NCI-H1105 treated with DMSO at 0.1 percent for 48 hours (cell line): ENCODE results near the gene VWA3A.
"Not testable (repeated sequence)": the region's sequence is repeated elsewhere in the genome, so short reads cannot be mapped to it uniquely, and the experiment has no call there.

Experiments used
- DNase-seq: peaks from one replicate; lab custom pipeline; 2025; lab: John Stamatoyannopoulos, UW

Gene VWA3A

DNA sequence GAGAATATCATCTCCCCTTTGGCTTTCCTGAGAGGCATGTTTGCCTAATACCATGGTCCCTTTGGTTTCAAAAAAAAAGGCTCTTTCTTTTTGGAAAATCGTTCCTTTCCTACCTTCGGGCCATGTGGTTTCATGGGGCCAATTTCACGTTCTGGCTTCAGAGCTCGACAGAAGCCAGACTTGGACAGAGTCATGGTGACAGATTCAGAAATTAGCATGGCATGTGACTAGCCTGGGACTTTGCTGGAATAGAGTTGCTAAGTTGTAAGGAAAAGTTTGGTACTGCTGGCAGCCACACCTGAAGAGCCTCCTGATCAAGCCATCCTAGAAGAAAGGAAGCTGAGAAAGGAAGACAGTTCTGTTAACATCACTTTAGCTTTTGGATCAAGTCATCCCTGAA, 2.4 kb upstream of the VWA3A start:
- DNase-seq = no peak

DNA sequence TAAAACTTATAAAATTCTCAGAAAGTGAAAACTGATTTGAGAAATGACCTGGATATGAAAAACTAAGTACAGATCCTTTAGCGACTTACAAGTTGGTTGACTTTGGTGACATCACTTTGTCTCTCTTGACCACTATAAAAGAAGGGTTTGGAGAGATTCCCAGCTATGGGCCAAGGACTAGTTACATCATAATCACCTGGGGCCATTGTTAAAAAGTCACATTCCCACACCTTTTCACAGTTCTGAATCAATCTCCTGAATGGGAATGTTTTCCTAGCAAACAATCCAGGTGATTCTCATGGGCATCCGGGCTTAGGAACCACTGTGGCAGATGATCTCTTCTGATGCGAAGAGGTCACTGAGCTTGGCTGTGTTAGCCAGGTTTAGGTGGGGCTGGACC, 620 bp upstream of the VWA3A start:
- no peak for DNase-seq

DNA sequence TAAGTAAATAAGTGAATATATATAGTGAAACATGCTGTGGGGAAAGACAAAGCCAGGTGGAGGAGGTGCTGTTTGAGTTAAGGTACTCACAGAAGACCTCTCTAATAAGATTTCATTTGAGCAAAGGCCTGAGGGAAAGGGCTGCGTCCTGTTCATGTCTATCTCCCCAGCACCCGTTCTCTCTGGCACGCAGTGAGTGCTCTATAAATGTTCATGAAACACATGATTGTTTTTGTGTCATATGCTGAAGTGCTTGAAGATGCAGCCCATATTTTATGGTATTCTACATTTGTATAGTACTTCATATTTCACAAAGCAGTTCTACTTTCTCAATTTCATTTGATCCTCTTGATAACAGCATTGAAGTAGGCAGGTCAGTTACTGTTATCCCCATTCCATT, 990 bp downstream of the VWA3A start:
- no peak for DNase-seq

DNA sequence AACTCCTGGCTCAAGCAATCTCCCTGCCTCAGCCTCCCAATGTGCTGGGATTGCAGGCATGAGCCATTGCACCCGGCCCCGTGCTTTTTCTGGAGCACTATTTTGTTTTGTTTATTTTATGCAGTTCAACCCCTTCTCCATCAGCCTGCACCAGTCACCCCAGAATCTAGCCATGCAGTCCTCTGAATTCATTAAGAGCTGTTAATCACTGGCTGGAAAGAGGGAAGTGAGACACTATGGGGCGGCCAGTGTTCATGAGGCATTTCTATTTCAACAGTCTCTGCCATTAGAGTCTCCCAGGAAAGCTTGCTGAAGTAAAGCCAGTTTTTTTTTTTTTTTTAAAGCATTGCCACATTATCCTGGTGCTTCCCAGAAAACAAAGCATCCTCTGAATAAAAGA, 1.7 kb downstream of the VWA3A start:
- no peak for DNase-seq

DNA sequence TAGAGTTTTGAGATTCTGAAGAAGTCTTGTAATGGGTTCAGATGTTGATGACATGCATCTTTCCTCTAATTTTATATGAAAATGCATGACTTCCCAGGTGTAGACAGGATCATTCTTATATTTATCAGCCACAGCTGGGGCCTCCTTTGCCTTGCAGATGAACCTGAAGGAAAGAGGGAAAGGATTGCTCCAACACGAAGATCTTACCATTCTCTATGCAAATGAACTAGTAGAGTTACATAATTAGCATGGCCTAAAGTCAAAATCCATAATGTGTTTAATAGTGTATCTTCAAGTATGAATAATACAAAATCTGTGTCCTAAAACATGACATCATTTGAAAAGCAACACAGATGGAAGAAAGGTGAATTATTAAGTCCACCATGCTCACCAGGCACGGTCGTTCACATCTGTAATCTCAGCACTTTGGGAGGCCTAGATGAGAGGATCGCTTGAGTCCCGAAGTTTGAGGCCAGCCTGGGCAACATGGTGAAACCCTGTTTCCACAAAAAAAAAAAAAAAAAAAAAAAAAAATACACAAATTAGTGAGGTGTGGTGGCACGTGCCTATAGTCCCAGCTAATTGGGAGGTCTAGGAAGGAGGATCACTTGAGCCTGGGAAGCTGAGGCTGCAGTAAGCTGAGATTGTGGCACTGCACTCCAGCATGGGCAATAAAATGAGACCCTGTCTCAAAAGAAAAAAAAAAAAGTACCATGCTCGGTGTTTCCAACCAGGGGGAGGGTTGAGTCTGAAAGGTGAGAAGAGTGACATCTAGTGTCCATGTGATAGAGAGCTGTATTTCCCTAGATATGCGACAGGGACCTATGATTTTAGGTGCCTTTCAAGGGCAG, 6.3 kb downstream of the VWA3A start:
- DNase-seq = peak; percentile 50

DNA sequence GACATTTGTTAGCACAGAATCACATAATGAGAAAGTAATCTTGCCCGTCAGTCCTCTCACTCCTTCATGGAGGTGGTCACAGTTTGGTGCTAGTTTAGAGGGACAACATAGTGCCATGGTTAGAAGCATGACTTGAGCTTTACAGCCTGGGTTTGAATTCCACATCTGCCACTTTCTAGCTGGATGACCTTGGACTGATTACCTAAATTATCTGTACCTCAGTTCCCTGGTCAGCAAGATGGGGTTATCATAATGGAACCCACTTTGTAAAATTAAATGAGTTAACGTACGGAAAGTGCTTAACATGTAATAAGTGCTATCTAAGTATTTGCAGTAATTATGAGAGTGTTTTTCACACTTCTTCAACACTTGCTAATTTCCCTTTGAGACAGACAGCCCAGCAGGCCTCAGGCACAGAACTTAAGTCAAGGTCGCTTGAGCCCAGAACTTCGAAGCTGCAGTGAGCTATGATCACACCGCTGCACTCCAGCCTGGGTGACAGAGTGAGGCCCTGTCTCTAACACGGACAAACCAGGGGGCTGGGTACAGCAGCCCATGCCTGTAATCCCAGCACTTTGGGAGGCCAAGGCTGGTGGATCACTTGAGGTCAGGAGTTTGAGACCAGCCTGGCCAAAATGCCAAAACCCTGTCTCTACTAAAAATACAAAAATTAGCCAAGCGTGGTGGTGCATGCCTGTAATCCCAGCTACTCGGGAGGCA, 7.1 kb downstream of the VWA3A start:
- DNase-seq = no peak

DNA sequence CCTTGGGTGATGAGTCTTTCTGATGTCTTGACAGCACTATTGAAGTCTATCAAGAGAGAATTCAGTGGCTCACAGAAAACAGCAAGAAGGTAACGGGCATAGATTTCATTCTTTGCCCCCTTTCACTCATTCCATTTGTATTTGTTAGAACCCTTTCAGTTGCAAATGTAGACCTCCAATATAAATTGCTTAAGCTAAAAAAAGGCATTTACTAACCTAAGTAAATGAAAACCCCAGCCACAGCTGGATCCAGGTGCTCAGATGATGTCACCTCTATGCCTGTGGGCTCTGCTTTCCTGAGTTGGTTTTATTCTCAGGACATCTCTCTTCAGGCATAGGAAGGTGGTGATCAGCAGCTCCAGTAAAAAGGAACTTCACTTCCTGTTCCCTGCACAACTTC, 11.1 kb downstream of the VWA3A start:
- DNase-seq = no peak

DNA sequence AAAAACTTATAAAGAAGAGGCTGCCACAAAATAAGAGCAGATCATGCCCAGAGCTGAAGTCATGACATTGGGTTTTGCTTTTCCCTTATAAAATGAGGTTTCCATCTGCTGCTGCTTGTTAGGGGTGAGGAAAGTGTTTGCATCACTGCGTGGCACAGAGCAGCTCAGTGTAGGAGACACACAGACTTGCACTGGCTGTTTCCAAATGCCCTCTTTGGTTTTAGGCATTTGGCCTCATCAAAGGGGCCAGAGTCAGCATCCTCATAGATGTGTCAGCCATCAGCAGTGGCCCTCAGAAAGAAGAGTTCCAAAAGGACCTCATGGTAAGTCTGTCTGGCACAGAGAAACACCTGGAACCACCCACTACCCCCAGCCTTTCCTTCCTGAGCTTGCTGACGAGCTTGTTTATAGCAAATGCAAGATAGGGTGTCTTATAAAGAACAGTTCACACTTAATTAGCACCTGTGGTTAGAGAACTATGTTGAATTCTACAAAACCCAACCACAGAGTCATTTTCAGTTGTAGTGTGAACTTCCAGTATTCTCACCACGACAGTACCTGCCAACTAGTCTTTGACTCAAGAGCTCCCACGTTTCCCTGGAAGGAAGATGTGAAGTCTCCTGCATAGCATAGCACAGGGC, 17.0 kb downstream of the VWA3A start:
- no peak for DNase-seq

DNA sequence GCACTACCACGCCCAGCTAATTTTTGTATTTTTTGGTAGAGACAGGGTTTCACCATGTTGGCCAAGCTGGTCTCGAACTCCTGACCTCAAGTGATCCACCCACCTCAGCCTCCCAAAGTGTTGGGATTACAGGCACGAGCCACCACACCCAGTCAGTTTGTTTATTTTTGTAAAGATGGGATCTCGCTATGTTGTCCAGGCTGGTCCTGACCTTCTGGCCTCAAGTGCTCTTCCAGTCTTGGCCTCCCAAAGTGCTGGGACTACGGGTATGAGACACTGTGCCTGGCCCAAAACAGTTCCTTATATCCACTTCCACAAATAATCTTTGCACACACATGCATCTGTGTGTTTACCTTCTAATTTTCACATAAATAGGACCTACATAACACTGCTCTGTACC, 19.3 kb downstream of the VWA3A start:
- DNase-seq = not testable (repeated sequence)

DNA sequence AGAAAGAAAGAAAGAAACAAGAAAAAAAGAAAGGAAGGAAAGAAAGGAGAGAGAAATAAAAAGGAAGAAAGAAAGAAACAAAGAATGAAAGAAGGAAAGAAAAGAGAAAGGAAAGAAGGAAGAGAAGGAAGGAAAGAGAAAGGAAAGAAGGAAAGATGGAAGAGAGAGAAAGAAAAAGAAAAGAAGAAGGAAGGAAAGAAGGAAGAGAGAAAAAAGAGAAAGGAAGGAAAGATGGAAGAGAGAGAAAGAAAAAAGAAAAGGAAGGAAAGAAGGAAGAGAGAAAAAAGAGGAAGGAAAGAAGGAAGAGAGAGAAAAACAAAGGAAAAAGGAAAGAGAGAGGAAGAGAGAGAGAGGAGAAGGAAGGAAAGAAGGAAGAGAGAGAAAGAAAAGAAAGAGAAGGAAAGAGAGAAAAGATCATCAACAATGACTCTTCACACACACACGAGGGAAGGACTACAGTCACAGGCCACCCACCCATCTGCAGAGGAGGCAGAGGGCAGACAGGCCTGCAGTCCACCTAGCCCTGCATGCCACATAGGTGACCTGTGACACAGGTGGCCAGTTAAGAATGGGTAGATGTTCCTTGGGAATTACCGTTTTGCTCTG, 23.9 kb downstream of the VWA3A start:
- DNase-seq = no peak

DNA sequence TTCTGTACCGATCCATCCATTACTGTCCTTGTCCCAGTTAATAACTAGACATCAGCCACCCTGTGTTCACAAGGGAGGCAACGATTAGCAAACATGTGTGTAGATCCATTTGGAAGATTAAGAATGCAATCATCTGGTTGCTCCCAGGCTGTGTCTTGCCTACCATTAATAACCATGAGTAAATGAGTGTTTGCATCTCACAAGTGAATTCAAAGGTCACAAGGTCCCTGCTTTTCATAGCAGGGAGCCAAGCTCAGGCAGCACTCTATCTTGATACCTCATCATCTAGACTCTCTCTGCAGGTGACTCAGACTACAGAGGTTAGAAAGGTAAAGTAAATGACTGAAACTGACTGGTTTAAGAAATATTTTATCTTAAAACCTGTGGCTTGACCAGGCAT, 25.3 kb downstream of the VWA3A start:
- no peak for DNase-seq

DNA sequence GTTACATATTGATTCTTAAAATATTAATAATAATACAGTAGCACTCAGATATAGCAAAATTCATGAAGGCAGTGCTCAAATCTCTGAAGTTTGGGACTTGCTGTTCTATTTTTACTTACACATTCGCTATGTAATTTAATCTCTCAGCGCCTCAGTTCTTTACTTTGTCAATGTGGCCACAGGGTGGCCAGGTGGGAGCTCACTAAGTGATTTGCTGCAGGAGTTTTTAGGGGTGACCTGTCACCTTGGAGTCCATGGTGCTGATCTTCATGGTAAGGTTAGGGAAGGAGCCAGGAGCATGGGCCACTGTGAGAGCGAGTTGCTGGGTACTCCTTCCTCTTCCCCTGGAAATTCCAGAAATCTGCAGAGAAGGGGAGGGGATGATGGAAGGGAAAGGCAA, 28.1 kb downstream of the VWA3A start:
- DNase-seq = no peak

DNA sequence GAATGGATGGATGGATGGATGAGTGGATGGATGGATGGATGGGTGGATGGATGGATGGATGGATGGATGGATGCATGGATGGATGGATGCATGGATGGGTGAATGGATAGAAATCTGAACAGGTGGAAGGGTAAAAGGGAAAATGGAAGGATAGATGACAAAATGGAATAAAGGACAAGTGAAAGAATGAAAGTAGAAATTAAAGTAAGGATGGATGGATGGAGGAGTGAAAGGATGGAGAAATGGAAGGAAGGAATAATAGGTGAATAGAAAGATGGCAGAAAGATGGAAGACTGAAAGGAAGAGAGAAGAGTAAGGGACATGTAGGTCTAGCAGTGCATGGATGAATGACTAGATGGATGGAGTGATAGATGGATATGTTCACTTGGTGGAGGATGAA, 29.9 kb downstream of the VWA3A start:
- no peak for DNase-seq

DNA sequence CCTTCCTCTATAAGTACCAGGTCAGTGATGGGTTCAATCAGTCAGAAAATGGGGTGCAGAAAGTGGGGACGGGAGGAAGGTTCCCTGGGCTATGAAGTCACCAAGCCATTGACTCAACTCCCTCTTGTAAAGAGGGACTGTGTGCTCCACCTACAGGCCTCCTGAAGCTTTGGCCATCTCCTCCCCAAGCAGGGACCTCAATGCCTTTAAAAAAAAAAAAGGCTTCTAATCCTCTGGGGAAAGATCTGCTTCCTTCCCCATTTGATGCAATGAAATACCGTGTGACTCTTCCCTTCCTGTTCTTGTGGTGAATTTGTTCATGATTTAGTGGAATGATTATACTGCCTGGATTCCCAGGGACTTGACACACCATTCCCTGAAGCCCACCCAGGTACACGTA, 30.8 kb downstream of the VWA3A start:
- no peak for DNase-seq

DNA sequence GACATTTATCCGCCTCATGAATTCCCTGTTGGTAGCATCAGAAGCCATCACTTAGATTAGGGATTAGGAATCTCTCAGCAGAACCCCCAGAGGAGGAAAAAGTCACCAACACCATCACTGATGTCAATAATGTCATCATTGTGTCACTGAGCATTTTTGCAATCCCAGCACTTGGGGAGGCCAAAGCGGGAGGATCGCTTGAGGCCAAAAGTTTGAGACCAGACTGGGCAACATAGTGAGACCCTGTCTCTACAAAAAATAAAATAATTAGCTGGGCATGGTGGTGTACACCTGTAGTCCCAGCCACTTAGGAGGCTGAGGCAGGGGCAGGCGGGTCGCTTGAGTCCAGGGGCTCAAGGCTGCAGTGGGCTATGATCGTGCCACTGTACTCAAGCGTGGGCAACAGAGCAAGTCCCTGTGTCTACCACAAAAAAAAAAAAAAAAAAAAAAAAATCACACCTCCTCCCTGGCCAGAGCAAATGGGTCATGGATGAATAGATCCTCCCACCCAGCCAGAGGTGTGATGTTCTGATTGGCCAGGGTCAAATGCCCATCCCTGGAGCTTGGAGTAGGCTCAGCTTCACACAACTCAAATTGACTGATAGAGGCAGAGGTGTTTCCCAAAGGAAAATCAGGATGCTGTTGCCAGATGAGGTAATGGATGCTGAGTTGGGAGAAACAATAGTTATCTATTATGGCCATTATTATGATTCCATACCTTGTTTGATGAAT, 31.6 kb downstream of the VWA3A start:
- DNase-seq = no peak

DNA sequence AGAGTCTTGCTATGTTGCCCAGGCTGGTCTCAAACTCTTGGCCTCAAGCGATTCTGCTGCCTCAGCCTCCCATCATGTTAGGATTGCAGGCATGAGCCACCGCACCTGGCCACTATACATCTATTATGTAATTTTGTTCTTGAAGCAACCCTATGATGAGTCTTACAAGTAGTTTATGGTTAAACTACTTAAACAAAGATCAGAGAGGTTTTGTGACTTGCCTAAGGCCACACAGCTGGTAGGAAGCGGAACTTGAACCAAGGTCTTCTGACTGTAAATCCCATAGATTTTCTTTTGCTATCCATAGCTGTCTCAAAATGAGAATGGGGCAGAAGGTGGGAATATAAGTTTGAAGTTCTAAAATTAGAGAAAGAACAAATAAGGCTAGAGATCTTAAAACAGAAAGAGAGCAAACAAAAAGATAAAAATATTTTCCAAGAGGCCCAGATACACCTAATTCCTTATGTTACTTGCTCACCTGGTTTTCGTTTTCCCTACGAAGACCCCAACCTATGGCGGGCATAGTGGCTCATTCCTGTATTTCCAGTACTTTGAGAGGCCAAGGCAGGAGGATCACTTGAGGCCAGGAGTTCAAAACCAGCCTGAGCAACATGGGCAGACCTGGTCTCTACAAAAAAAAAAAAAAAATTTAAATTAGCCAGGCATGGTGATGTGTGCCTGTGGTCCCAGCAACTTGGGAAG, 32.4 kb downstream of the VWA3A start:
- no peak for DNase-seq

DNA sequence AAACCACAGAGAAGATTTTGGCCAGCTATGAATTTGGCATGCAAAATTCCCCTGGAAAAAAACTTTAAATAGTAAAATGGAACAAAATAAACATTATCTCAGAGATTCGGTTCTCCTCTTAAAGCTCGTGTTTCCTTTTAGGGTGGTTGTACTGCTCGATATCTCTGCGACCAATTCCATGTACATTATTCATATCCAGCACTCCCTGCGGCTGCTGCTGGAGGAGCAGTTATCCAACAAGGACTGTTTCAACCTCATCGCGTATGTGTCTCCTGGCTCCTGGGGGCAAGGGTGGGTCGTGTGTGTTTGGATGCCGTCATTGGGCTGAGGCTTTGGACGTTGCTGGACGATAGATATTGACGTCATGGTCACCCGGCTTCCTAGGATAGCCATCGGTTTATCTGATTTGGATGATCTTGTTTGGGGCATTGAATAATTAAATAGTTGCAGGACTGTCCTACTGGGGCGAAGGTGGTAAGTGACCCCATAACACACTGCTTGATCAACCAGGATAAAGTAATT, 33.8 kb downstream of the VWA3A start:
- no peak for DNase-seq

DNA sequence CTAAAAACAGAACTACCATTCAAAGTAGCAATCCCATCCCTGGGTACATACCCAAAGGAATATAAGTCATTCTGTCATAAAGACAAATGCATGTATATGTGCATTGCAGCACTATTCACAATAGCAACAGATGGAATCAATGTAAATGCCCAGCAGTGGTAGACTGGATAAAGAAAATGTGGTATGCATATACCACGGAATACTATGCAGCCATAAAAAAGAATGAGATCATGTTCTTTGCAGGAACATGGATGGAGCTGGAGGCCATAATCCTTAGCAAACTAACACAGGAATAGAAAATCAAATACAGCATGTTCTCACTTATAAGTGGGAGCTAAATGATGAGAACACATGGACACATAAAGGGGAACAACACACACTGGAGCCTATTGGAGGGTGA, 36.2 kb downstream of the VWA3A start:
- DNase-seq = not testable (repeated sequence)

DNA sequence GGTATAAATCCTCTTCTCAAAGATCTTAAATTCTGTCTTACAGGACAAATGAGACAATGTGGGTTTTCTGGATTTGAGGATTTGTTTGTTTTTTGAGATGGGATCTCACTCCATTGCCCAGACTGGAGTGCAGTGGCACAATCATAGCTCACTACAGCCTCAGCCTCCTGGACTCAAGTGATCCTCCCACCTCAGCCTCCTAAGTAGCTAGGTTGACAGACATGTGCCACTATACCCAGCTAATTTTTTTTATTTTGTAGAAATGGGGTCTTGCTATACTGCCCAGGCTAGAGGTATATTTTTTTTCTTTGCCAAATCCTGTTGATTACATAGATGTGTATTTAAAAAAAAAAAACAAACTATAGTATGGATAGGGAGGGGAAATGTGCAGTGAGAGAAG, 38.2 kb downstream of the VWA3A start:
- DNase-seq = no peak

DNA sequence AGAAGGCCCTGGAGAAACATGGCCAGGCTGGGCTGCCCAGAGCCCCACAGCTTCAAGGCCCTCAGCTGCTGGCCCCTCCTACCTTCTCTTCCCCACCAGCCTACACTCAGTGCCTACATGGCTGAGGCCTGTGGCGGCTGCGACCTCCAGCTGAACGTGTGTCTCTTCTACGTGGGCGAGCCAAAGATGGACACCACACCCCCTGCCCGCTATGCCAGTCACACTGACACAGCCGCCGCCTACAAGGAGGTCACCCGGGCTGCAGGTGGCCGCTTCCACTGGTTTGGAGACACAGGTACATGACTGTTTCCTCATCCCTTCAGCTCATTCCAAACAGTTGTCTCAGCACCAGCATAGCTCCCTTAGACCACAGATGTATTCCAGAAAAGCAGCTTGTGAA, 40.5 kb downstream of the VWA3A start:
- DNase-seq = no peak

DNA sequence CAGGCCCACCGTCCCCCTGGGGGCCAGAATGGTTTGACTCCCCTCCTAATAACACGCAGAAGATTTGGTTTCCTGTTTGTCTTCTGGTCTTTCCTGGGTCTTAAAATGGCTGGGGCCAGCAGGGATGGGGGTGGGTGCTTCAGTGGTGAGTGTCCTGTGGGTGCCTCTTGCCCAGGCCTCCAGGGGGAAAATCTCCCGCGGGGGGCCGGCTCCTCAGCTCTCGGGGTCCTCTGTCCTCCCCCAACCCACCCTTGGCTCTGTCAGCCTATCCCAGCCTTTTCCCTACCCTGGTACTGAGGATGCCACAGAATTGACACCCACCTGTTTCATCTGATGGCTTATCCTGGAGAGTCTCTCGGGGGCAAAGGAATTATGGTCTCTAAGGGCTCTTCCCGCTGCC, 46.1 kb downstream of the VWA3A start:
- no peak for DNase-seq
